Type B pancreatic cell (in vitro differentiated cells): ENCODE measurements around the gene CAMK1D. TPM values are rescaled to one million over a fixed set of nuclear protein-coding genes. Genes with fewer than 3 reads are reported as not detected.

Source experiments
- DNase-seq: peaks from one replicate; pipeline ENCODE4 v3.0.0; 2021; ENCODE audit warnings: mixed read lengths; ENCODE audit not compliant: unreplicated experiment; ENCODE audit errors: extremely low spot score
- H3K27ac Mint-ChIP-seq: 2 replicates; pipeline ENCODE4 v1.8.0; 2021; ENCODE audit warnings: mild to moderate bottlenecking, mixed read lengths
- H3K27me3 Mint-ChIP-seq: 2 replicates; pipeline ENCODE4 v1.8.0; 2021; ENCODE audit warnings: mixed read lengths
- H3K36me3 Mint-ChIP-seq: 2 replicates; pipeline ENCODE4 v1.8.0; 2021; ENCODE audit warnings: mixed read lengths
- H3K4me1 Mint-ChIP-seq: one replicate; pipeline ENCODE4 v1.8.0; 2021; ENCODE audit warnings: mixed read lengths; ENCODE audit not compliant: unreplicated experiment
- H3K4me3 Mint-ChIP-seq: 2 replicates; pipeline ENCODE4 v1.8.0; 2021; ENCODE audit warnings: mild to moderate bottlenecking, mixed read lengths
- H3K9me3 Mint-ChIP-seq: 2 replicates; pipeline ENCODE4 v1.8.0; 2021; ENCODE audit warnings: mixed read lengths
- CTCF ChIP-seq: fragments of 200-600 bp; sonication (generic); conservative IDR thresholded peaks from 2 replicates; pipeline ENCODE4 v1.5.0; 2021; ENCODE audit warnings: antibody characterized with exemption, mild to moderate bottlenecking
- total RNA-seq: library from RNA; stranded (reverse); gene quantifications from 2 replicates; pipeline ENCODE4 v1.2.1, GENCODE V29; 2021; ENCODE audit warnings: low replicate concordance

CAMK1D gene
- total RNA-seq, 1 donor from 2014 or later: 12.2 TPM

GRCh38 chr10:12625393-12626023 is 276.2 kb downstream of the CAMK1D start:
- H3K27ac Mint-ChIP-seq: no peak overlapping the region
- TF ChIP-seq CTCF: no peak
- no peaks in the 10 kb centered on the region for H3K27me3 Mint-ChIP-seq
- no peaks in the 10 kb centered on the region for H3K36me3 Mint-ChIP-seq
- H3K4me3 Mint-ChIP-seq: no peak overlapping the region
- no peak for DNase-seq
- peaks cover 9% of the 10 kb centered on the region for H3K9me3 Mint-ChIP-seq
- no peaks in the 10 kb centered on the region for H3K4me1 Mint-ChIP-seq

GRCh38 chr10:12628153-12628552 is 278.8 kb downstream of the CAMK1D start:
- Mint-ChIP-seq H3K36me3 (peaks cover 5% of the 10 kb centered on the region), H3K4me3 (no peak overlapping the region), H3K27me3 (no peaks in the 10 kb centered on the region), H3K4me1 (peaks cover 4% of the 10 kb centered on the region), H3K27ac (no peak overlapping the region), H3K9me3 (peaks cover 10% of the 10 kb centered on the region)
- no peak for TF ChIP-seq CTCF
- DNase-seq: no peak

- H3K9me3 Mint-ChIP-seq: peaks cover 8% of the 10 kb centered on the region
- H3K4me1 Mint-ChIP-seq: peaks cover 5% of the 10 kb centered on the region
- H3K4me3 Mint-ChIP-seq: no peak overlapping the region
- peaks cover 5% of the 10 kb centered on the region for H3K36me3 Mint-ChIP-seq
- no peak for TF ChIP-seq CTCF
- no peak for DNase-seq
- H3K27me3 Mint-ChIP-seq: no peaks in the 10 kb centered on the region
- H3K27ac Mint-ChIP-seq: no peak overlapping the region
Observed at GRCh38 chr10:12628964-12629766, 279.8 kb downstream of the CAMK1D start.

- Mint-ChIP-seq H3K27me3 (no peaks in the 10 kb centered on the region), H3K27ac (no peak overlapping the region), H3K36me3 (peaks cover 5% of the 10 kb centered on the region), H3K9me3 (peaks cover 5% of the 10 kb centered on the region), H3K4me1 (peaks cover 5% of the 10 kb centered on the region), H3K4me3 (no peak overlapping the region)
- TF ChIP-seq CTCF: no peak
- DNase-seq: no peak
Observed at GRCh38 chr10:12629767-12630165, 280.4 kb downstream of the CAMK1D start.

GRCh38 chr10:12631216-12631615 is 281.9 kb downstream of the CAMK1D start:
- Mint-ChIP-seq H3K27ac (peak overlapping the region; percentile 80), H3K9me3 (peaks cover 5% of the 10 kb centered on the region), H3K4me3 (no peak overlapping the region), H3K36me3 (peaks cover 5% of the 10 kb centered on the region), H3K4me1 (peaks cover 16% of the 10 kb centered on the region), H3K27me3 (no peaks in the 10 kb centered on the region)
- no peak for DNase-seq
- TF ChIP-seq CTCF: no peak
